KMS-11 (cell line): Measurements from ENCODE around the gene MKX.
A peak's percentile ranks its signal among the peaks of the same experiment; 100 is the strongest.

Source experiments
- H2AFZ ChIP-seq: fragments of 200-600 bp; sonication (generic); 2 replicates; pipeline ENCODE4 v1.6.1; 2016; ENCODE audit warnings: antibody characterized with exemption, mixed run types, low read depth
- H3K27ac ChIP-seq: fragments of 200-600 bp; sonication (generic); 2 replicates; pipeline ENCODE4 v1.6.1; 2016; ENCODE audit warnings: mild to moderate bottlenecking, mixed run types
- H3K27me3 ChIP-seq: fragments of 200-600 bp; sonication (generic); 2 replicates; pipeline ENCODE4 v1.6.1; 2017; ENCODE audit warnings: mild to moderate bottlenecking, low read depth, mixed run types, moderate library complexity; ENCODE audit not compliant: insufficient read depth
- H3K36me3 ChIP-seq: fragments of 200-600 bp; sonication (generic); 2 replicates; pipeline ENCODE4 v1.6.1; 2017; ENCODE audit warnings: mild to moderate bottlenecking, mixed run types; ENCODE audit not compliant: insufficient read depth
- H3K4me1 ChIP-seq: fragments of 200-600 bp; sonication (generic); 2 replicates; pipeline ENCODE4 v1.6.1; 2016; ENCODE audit warnings: mild to moderate bottlenecking, low read depth, mixed run types; ENCODE audit not compliant: poor library complexity, severe bottlenecking
- H3K4me2 ChIP-seq: fragments of 200-600 bp; sonication (generic); 2 replicates; pipeline ENCODE4 v1.7.0; 2016; ENCODE audit warnings: mild to moderate bottlenecking, mixed run types
- H3K4me3 ChIP-seq: fragments of 200-600 bp; sonication (generic); IDR thresholded peaks from 2 replicates; pipeline ENCODE4 v1.6.1; 2017; ENCODE audit warnings: low read depth, low read length, mixed read lengths; ENCODE audit not compliant: insufficient read depth
- H3K79me2 ChIP-seq: fragments of 200-600 bp; sonication (generic); 2 replicates; pipeline ENCODE4 v1.6.1; 2016; ENCODE audit warnings: low read depth, mixed run types; ENCODE audit not compliant: insufficient read depth
- H3K9ac ChIP-seq: fragments of 200-600 bp; sonication (generic); 2 replicates; pipeline ENCODE4 v1.6.1; 2016; ENCODE audit warnings: mild to moderate bottlenecking, mixed run types
- H4K20me1 ChIP-seq: fragments of 200-600 bp; sonication (generic); 2 replicates; pipeline ENCODE4 v1.6.1; 2016; ENCODE audit warnings: mild to moderate bottlenecking, mixed run types; ENCODE audit not compliant: insufficient read depth
- TF ChIP-seq, protein P1 (sequence below): fragments of 200-600 bp; sonication (generic); conservative IDR thresholded peaks from 2 replicates; pipeline ENCODE4 v1.6.1; 2017; ENCODE audit warnings: low read depth, mild to moderate bottlenecking, antibody characterized with exemption, low read length, moderate library complexity, mixed read lengths

The MKX gene, protein sequence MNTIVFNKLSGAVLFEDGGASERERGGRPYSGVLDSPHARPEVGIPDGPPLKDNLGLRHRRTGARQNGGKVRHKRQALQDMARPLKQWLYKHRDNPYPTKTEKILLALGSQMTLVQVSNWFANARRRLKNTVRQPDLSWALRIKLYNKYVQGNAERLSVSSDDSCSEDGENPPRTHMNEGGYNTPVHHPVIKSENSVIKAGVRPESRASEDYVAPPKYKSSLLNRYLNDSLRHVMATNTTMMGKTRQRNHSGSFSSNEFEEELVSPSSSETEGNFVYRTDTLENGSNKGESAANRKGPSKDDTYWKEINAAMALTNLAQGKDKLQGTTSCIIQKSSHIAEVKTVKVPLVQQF

GRCh38 chr10:27745732-27746396 lies at the start of gene MKX:
TSS of gene MKX (minus strand) at chr10:27745819. CDS start at chr10:27743415, 2,404 bp downstream.
- peaks cover 6% of the 10 kb centered on the region for H3K4me1 ChIP-seq
- H3K36me3 ChIP-seq = no peaks in the 10 kb centered on the region
- H3K9ac ChIP-seq = no peak within 1 kb of the TSS
- H3K4me3 ChIP-seq = no peak within 1 kb of the TSS
- peaks cover 9% of the 10 kb centered on the region; the same call in 1 of the 2 replicates for H3K27me3 ChIP-seq
- no peaks in the 10 kb centered on the region for H4K20me1 ChIP-seq
- H3K27ac ChIP-seq = no peak within 1 kb of the TSS
- TF ChIP-seq, protein P1, sequence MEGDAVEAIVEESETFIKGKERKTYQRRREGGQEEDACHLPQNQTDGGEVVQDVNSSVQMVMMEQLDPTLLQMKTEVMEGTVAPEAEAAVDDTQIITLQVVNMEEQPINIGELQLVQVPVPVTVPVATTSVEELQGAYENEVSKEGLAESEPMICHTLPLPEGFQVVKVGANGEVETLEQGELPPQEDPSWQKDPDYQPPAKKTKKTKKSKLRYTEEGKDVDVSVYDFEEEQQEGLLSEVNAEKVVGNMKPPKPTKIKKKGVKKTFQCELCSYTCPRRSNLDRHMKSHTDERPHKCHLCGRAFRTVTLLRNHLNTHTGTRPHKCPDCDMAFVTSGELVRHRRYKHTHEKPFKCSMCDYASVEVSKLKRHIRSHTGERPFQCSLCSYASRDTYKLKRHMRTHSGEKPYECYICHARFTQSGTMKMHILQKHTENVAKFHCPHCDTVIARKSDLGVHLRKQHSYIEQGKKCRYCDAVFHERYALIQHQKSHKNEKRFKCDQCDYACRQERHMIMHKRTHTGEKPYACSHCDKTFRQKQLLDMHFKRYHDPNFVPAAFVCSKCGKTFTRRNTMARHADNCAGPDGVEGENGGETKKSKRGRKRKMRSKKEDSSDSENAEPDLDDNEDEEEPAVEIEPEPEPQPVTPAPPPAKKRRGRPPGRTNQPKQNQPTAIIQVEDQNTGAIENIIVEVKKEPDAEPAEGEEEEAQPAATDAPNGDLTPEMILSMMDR = no peak
- H2AFZ ChIP-seq = peak within 1 kb of the TSS; percentile 100
- no peaks in the 10 kb centered on the region for H3K79me2 ChIP-seq
- H3K4me2 ChIP-seq = peak within 1 kb of the TSS; percentile 100

GRCh38 chr10:27794157-27794556 lies 48.5 kb upstream of the MKX start:
- TF ChIP-seq, protein P1 = peak; percentile 36; the same call in 1 of the 2 replicates
- Histone ChIP-seq H3K27me3 (no peaks in the 10 kb centered on the region), H3K4me1 (no peaks in the 10 kb centered on the region), H3K9ac (no peak overlapping the region), H3K4me3 (no peak overlapping the region), H3K27ac (no peak overlapping the region), H2AFZ (no peak overlapping the region), H3K4me2 (no peak overlapping the region), H3K79me2 (no peaks in the 10 kb centered on the region), H4K20me1 (no peaks in the 10 kb centered on the region), H3K36me3 (no peaks in the 10 kb centered on the region)

- no peak overlapping the region for H3K9ac ChIP-seq
- no peak overlapping the region for H2AFZ ChIP-seq
Observed at GRCh38 chr10:27792216-27792615, 46.6 kb upstream of the MKX start.

DNA sequence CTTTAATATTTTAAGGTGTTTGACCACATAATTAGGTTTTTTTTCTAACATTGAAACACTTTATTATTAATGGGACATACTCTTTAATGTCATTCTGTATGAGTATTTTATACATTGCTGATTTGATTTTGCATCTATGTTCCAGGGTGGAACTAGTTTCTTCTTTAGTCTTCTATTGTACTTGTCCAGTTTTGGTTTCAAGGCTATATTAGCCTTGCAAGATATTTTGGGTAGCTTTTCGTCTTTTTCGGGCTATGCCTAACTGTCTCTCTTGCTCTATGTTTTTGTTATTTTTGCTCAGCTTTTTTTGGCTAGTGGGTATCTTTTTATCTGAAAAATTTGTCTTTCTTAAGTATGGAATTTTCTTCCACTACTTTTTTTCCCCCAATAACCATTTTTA lies 38.7 kb upstream of the MKX start:
- Histone ChIP-seq H2AFZ (no peak overlapping the region), H3K36me3 (no peaks in the 10 kb centered on the region), H3K79me2 (no peaks in the 10 kb centered on the region), H4K20me1 (no peaks in the 10 kb centered on the region), H3K27me3 (no peaks in the 10 kb centered on the region), H3K4me1 (no peaks in the 10 kb centered on the region), H3K9ac (no peak overlapping the region), H3K27ac (no peak overlapping the region), H3K4me3 (no peak overlapping the region), H3K4me2 (no peak overlapping the region)
- TF ChIP-seq, protein P1 = no peak

More at GRCh38 chr10:27792216-27792615, 46.6 kb upstream of the MKX start:
- no peaks in the 10 kb centered on the region for H3K79me2 ChIP-seq
- no peaks in the 10 kb centered on the region for H3K36me3 ChIP-seq
- H3K4me3 ChIP-seq = no peak overlapping the region
- TF ChIP-seq, protein P1 = no peak
- no peaks in the 10 kb centered on the region for H4K20me1 ChIP-seq
- no peaks in the 10 kb centered on the region for H3K27me3 ChIP-seq
- no peak overlapping the region for H3K4me2 ChIP-seq
- no peak overlapping the region for H3K27ac ChIP-seq
- no peaks in the 10 kb centered on the region for H3K4me1 ChIP-seq
